Adrenal gland (tissue), 5 donors: ENCODE data around the gene TSPAN32.

ENCODE experiments used
- POLR2A ChIP-seq, 2 donors: fragments of 450-650 bp; IDR thresholded peaks; one replicate each; pipeline ENCODE4 v1.6.1; 2017; ENCODE audit warnings: antibody characterized with exemption in 2 of 2, mild to moderate bottlenecking in 2 of 2, moderate library complexity in 1 of 2
- TF ChIP-seq, protein P1 (sequence below), 6 experiments: fragments of 450-650 bp in 4 of 6; fragments of 200-600 bp in 2 of 6; sonication (generic) in 1 of 6; IDR thresholded peaks; 1 replicate in 5 of 6; 2 replicates in 1 of 6; pipeline versions ENCODE4 v1.5.1 to v1.8.0; 2016 to 2021; ENCODE audit warnings: antibody characterized with exemption in 6 of 6, mild to moderate bottlenecking in 2 of 6, moderate library complexity in 1 of 6
- donor health status: DM: no; HTN: no; CAD: no.

DNA sequence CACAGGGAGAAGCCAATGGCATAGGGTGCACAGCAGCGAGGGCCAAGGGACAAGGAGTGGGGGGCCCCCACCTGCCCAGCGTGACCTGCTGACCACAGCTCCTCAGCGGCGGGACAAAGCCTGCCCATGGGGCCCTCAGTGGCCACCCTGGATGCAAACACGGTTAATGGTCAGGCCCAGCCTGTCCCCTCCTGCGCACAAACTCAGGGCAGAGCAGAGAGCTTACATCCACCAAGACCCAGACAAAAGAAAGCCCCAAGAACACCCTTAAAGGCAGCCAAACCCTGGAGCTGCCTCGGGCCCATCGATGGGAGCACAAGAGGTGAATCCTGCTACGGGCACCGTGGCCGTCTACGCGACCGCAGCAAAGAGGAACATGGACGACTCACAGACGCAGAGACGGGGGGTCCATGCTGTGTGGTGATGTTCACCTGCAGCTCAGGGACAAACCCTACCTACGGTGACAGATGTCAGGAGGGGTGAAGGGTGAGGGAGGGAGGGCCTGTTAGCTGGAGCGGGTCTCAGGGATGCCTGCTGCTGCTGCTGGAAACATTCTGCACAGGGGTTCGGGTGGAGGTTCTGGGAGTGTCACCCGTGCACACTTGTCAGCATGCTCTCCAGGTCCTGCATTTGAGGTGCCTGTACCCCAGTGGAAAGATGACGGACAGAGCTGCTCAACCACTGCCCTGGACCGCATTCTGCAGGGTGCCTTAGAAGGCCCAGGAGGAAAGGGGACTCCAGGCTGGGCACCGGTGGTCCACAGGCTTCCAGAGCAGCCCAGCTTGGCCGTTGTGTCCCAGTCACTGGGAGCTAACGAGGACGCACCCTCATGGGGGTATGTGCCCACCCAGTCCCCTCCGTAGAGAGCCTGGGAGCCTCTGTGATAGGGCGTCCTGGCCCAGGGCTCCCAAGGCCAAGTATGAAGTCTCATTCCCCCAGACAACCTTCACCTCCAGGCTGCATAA lies 43.0 kb upstream of the TSPAN32 start:
- TF ChIP-seq, protein P1, sequence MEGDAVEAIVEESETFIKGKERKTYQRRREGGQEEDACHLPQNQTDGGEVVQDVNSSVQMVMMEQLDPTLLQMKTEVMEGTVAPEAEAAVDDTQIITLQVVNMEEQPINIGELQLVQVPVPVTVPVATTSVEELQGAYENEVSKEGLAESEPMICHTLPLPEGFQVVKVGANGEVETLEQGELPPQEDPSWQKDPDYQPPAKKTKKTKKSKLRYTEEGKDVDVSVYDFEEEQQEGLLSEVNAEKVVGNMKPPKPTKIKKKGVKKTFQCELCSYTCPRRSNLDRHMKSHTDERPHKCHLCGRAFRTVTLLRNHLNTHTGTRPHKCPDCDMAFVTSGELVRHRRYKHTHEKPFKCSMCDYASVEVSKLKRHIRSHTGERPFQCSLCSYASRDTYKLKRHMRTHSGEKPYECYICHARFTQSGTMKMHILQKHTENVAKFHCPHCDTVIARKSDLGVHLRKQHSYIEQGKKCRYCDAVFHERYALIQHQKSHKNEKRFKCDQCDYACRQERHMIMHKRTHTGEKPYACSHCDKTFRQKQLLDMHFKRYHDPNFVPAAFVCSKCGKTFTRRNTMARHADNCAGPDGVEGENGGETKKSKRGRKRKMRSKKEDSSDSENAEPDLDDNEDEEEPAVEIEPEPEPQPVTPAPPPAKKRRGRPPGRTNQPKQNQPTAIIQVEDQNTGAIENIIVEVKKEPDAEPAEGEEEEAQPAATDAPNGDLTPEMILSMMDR (IDR thresholded peaks at IDR 0.05) = no peak
- no peak for TF ChIP-seq POLR2A (IDR thresholded peaks at IDR 0.05)
